Stimulated activated CD4-positive, alpha-beta T cell treated with anti-CD3 and anti-CD28 coated beads, Interleukin-1b, Interleukin-23, amount 100 ng/mL, for 24 hours (primary cell): ENCODE data around the gene TNRC6B.

Source experiments
- DNase-seq, 4 experiments: peaks; one replicate each; pipeline ENCODE4 v3.0.0-alpha.2; 2020; ENCODE audit warnings: low read depth in 4 of 4, low spot score in 1 of 4

Gene TNRC6B

DNA sequence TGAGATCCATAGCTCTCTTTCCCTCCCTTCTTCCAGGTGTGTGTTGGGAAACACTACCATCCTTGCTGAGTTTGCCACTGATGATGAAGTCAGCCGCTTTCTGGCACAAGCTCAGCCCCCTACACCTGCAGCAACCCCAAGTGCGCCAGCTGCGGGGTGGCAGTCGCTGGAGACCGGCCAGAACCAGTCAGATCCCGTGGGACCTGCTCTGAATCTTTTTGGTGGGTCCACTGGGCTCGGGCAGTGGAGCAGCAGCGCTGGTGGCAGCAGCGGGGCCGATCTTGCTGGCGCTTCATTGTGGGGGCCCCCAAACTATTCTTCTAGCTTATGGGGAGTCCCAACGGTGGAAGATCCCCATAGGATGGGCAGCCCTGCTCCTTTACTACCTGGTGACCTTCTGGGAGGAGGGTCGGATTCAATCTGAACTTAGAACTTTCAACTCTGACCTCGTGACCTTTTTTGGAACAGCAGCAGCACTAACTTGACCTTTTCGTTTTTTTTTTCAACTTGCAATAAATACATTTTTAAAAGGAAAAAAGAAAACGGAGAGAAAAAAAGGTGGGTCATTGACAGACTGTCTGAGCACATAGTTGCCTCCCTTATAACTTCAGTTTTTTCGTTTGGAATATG, 145.2 kb downstream of the TNRC6B start:
- DNase-seq, result no peak

DNA sequence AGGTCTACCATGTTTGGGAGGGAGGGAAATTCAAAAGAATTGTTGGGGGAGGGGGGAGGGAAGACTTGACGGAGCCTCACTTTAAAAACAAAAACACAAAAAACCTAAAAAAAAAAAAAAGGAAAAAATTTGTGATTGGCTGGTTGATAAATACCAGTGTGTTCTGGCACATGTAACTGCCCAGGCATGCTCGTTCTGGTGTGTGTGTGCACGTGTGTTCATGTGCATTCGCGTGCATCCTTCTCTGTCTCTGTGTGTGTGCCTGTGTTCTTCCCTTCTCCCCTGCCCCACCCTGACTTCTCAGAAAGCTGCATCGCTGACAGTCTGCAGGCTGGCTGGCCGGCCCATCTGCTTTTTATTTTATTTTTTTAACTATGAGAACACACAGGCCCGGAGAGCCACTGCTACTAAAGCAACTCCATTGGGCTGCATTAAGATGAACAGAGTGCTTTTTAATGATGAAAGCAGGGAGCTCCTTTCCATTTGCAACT, 146.0 kb downstream of the TNRC6B start:
- no peak for DNase-seq

DNA sequence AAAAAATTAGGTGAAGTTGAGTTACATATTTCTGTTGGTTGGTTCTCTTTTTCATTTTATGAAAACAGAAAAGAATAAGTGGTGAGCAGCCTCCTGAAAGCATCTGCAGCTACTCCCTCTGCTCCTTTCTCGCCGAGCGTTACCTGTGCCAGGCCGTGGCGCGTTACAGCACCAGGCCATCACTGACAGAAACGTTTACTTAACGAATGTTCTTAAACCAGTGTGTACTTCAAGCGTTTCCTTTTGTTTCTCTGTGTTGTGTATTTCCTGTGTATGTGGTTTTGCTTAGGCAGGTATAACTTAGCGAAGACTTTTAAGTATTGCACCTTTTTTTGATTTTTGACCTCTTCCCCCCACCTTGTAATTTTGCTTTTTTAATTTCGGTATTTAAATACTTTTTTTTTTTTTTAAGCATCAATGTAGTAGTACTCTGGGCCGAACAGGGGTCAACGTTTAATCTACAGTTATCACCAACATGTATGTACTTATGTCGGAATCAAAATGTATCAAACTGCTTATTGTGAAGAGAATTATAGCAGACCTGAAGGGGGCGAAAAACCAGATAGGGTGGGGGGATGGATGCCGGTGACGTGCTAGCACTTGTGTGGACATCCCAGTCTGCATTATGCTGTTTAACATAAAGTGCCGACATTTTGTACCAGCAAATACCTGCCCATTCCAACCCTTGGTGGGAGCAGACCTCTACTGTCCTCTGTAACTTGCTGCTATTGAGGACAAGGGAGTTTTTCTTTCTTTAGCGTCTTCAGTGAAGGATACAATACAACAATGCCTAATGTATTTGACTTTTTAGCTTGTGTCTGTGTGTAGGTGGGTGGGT, 147.0 kb downstream of the TNRC6B start:
- no peak for DNase-seq

DNA sequence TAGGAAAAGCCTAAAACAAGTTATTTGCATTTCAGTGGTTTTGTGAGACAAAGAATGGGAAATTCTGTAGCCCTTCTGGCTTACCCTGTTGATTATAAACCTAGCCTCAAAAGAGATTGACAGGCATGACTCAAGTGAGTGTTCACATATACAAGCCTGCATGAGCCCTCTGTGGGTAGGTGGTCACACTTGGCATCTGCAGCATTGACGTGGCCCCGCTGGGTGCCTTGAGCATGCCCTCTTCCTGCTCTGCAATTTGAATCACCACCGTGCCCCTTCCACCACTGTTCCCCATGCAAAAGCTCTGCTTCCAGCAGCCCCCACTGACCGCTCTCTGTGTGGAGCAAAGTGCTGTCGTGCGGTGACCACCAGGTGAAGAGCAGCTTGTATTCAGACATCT, 147.6 kb downstream of the TNRC6B start:
- peak in 2 of 4 experiments; percentile 44 to 49 for DNase-seq

DNA sequence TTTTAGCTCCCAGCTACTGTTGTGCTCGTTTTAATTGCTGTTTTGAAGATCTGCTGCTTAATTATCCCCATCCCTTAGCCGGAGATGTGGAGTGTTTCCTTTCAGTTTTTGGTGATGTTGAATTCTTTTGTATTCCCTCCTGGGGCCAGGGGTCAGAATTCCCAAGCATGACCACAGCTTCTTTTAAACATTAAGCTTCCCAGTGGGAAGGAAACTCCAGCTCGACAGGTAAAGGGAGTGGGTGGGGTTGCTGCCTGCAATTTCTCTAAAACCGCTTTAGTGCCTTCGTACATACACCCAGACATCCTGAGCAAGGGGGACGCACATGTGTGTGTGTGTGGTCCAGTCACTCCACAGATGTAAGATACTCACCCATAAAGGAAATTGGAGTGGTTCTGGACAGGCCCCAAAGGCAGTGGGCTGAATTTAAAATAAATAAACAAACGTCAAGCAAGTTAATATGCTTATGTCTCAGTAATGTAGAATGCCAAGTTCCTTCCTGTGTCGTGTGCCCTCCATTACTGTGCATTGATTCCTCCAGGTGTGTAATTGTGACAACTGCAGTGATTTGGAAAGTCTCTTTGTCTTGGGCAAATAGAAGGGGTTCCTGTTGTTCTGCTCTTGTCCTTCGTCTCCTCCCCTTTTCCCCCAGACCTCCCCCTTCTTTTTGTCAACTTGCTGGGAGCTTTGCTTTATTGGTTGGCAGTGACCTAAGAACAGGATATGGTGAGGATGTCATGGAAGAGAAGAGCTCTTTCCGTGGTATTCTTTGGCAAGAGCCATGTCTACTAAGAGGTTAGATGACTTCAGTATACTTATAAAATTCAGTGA, 149.4 kb downstream of the TNRC6B start:
- DNase-seq, result no peak

DNA sequence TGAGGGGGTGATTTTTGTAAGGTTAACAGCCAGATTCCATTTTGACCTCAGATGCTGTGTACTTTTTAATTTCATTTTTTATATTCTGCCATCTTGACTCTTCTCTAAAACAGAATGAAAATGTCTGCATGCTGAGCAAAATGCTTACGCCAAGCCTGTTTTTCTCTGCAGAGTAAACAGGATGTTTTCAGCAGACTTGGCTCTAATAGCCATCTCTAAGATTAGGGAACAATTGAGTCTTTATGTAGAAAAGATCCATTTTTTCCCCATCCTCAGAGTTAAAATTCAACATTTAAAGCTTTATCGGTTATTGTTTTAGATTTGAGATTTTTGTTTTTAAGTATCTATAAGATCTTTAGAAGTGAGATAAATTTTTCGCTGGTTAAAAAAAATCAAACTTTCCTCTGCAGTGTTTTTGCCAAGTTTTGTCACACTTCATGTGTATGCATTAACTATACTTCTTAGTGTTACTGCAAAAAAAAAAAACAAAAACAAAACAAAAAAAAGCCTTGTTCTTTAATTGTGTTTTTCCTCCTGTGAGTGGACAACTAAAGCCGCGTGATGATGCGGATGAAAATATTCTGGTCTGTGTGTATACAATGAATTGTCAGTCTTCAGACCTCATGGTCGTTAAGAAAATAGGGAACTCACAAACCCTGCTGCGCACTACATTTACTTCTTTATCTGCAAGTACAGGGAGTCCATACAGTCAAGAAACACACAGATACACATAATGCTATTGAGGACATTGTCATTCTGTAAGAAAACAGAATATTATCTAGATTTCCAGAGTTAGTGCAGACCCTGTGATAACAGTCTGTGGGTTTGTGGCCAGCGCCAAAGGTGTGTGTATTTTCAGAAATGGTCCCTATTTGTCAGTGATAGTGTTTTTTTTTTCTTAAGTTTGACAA, 151.1 kb downstream of the TNRC6B start:
- DNase-seq, result no peak

DNA sequence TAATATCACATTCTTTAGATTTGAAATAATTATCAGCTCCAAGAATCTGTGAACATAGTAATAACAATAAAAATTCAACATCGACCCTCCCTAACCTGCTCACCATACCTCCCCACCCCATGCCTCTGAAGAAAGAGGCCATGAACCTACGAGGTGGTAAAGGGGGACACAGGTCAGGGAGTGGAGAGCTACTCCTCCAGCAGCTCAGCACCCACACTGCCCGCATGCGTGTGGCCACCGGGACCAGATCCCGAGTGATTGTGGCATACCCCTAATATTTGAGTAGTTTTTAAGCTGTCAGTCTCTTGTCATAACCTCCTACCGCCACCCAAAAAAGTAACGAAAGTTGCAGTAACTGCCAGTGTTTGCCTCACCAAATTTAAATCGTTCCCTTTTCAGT, 151.7 kb downstream of the TNRC6B start:
- no peak for DNase-seq

DNA sequence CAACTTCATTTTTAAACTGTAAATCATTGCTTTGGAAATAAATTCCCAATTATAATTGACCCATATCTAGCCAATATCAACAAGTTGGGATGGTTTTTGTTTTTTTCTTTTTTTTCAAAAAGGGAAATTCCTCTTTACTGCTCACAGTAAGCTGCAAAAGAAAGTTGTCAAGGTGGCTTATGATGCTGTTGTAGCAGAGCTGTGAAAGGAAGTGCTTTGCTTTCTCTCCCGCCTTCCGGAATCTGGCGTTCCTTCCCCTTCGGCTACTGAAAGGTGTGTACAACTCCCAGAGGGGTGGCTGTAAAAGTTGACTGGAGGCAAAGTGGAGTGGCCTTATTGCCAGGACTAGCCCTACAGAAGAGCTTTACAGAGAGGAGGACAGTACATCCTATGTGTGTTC, 152.4 kb downstream of the TNRC6B start:
- DNase-seq, result no peak

DNA sequence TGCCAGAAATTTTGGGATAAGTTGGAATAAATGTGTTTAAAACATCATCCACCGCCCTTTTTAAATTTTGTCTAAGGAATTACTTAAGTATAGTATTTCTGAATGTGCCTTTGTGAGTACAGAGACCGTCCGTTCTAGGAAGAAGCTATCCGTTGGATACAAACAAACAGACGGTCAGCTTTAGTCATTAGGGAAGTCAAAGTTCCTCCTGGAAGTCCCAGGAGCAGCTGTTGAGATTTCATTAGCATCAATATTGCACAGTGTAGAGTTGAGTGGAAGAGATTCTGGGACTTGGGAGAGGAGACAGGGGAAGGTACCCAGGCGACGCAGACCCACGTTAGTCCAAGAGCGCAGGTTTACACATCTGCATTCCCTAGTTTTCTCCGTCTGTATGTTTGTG, 152.9 kb downstream of the TNRC6B start:
- no peak for DNase-seq

DNA sequence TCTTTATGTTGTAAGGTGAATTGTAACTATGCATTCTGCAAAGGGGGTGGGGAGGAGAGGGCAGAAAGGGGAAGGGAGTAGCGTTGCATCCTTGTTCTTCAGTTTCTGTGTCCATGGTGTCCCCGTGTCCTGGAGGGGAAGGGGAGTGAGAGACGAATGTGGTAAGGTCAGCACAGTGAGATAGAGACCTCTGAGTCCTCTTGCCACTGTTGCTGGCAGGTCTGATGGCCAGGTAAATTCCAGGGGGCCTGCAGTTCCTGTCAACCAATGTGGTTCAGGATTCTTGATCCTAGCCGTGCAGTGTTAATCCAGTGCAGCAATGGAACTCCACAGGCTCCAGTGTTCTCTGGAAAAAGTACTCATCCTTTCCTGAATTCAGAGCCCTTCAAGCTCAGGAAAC, 154.0 kb downstream of the TNRC6B start:
- DNase-seq, result no peak

DNA sequence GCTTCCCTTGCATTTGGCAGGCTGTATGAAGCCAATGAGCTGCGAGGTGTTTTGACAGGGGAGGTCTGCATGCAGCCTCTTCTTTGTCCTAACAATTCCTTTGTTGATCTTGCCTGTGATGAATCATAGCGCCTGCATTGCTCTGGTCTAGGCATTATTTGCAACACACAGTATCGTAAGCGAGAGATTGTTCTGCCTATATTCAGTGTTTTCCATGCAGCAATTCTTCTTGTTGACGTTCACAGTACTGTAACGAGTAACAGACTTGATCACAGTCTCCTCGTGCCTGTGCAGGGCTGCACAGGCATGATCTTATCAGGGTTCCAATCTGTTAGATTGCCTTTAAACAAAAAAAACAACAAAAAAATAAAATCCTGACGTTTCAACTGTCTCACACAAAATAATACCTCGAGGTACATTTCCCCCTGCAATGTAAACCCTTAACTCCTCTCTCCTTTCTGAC, 154.6 kb downstream of the TNRC6B start:
- DNase-seq, result no peak

DNA sequence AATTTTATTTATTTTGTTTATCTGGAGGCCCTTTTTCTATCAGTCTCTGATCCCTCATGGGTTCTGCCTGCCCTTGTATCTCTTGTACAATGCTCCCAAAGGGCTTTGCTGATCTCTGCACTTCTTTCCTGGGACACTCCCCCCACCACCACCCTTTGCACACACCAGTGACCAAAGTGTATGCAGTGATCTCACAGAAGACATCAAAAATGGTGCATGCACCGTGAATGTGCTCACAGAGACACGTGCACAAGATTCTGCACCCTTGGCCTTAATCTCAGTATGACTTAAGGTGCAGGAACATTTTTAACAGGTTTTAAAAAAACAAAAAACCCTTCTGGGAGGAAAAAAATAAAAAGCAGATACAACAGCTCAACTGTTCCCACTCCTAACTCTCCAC, 156.3 kb downstream of the TNRC6B start:
- DNase-seq, result no peak

DNA sequence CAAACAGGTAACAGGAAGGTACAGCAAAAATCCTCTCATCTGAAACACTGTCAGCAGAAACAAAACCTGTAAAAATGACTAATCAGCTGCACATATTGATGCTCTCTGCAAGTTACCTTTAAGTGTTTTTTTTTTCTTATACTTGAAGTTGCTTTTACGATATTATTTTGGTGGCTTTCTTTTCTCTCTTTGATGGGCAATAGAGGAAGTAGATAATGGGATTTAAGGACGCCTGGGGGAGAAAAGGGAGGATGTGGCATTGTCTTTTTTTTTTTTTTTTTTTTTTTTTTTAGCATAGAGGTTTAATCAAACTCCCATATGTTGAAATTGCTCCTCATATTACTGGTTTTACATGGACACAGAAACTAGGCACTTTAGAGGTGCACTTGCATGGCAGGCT, 157.2 kb downstream of the TNRC6B start:
- no peak for DNase-seq

DNA sequence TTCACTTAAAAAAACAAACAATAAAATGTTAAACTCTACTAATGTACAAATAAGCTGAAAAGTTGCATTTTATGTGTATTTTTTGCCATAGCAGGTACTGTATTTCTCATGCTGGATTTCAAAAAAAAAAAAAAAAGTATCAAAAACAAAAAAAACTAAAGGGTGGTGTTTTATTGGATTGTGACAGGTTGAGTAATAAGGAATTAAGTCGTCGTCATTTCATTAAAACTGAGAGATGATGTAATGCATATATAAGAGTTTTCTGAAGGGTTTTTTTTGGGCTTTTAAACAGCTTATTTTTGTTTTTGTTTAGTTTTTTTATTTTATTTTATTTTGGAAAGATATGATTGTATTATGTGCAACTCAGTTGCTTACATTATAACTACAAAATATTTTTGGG, 157.6 kb downstream of the TNRC6B start:
- no peak for DNase-seq

DNA sequence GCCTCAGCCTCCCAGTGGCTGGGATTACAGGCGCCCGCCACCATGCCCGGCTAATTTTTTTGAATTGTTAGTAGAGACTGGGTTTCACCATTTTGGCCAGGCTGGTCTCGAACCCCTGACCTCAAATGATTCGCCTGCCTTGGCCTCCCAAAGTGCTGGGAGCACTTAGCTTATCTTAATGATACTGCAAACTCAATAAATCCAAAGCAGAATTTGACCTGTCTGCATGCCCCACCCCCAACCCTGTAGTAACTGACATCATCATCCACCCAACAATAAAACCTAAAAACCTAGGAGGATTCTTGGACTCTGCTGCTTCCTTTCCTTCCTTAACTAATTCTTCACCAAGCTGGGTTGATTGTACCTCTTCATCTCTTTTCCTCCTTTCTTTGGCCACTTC, 162.3 kb downstream of the TNRC6B start:
- DNase-seq, result no peak

DNA sequence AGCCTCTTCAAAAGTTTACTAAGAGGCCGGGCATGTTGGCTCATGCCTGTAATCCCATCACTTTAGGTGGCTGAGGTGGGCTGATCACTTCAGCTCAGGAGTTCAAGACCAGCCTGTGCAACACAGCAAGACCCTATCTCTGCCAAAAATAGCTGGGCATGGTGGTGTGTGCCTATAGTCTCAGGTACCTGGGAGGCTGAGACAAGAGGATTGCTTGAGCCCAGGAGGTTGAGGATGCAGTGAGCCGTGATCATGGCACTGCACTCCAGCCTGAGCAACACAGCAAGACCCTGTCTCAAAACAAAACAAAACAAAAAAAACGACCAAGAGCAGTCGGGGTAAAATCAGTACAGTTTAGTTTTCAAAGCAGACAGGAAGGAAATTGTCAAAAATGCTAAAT, 163.9 kb downstream of the TNRC6B start:
- no peak for DNase-seq

DNA sequence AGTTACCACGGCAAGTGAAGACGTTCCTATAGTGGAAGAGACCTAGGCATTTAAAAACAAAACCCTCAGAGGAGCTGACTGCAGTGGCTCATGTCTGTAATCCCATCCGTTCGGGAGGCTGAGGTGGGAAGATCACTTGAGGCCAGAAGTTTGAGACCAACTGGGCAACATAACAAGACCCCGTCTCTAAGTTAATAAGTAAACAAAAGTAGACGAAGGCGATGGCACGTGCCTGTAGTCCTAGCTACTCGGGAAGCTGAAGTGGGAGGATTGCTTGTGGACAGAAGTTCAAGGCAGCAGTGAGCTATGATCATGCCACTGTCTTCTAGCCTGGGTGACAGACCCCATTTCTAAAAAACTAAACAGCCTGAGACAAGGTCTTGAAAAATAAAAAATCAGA, 164.8 kb downstream of the TNRC6B start:
- no peak for DNase-seq

DNA sequence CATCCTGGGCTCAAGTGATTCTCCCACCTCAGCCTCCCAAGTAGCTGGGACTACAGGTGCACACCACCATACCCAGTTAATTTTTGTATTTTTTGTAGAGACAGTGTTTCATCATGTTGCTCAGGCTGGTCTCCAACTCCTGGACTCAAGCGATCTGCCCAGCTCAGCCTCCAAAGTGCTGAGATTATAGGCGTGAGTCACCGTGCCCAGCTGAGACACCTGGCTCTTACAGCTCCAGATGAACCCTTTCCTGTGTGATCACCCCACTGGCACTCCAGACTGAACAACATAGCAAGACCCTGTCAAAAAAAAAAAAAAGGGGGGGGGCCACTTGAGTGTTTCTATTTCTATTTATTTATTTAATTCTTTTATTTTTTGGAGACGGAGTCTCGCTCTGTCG, 167.5 kb downstream of the TNRC6B start:
- no peak for DNase-seq

DNA sequence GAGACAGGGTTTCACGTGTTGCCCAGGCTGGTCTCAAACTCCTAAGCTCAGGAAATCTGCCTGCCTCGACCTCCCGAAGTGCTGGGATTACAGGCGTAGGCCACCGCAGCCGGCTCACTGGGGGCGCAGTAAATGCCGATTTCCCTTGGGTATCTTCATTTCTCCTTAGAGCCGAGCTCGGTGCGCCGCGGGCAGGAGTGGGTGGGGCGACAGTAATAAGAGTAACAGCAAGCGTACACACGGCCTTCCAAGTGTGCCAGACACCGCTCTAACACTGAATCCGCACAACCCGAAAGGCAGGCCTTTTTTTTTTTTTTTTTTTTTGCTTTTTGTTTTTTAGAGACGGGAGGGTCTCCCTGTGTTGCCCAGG, 168.1 kb downstream of the TNRC6B start:
- peak in 2 of 4 experiments; percentile 40 to 41 for DNase-seq

DNA sequence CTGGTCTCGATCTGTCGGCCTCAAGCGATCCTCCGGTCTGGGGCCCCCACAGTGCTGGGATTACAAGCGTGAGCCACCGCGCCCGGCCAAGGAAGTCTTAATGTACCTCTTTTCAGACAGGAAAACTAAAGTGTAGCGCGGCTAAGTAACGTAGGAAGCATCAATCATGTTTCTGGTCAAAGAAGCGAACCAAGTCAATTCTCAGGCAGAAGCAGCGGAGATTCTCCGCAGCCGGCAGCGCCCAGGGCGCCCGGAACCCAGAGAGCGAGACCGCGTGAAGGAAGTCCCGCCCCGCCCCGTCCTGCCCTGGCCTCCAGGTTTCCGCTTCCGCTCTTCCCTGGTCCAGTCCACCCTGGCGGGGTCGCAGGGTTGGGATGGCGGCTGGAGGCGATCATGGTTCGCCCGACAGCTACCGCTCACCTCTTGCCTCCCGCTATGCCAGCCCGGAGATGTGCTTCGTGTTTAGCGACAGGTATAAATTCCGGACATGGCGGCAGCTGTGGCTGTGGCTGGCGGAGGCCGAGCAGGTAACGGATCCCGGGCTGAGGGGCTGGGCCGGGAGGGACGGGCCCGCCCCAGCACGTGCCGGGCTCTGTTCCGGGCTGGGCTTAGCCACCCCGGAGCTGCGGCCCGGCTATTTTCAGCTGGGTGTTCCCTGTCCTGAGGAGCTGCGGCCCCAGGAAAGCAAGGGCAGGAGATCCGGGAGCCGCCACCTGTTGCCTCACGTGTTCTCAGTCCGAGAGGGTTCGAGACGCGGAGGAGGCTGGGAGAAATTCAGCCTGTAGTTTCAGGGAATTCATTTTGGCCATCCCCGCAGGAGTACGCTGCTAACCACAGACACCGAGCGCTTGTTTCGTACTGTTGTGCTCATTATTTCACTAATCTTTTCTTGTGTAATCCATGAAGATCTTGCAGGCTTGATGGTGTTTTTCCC, 168.7 kb downstream of the TNRC6B start, which contains the start of gene ADSL:
ADSL (plus strand) TSS at position 316 of the 934 bp plus-strand sequence; CDS start at position 375, 59 bp downstream.
- DNase-seq, result peak; percentile 74 to 88 (median 76)
